Endothelial cell (in vitro differentiated cells): ENCODE results near the gene DOK6. TPM values are rescaled to one million over a fixed set of nuclear protein-coding genes. Genes with fewer than 3 reads are reported as not detected.

Experiments
- DNase-seq: peaks from one replicate; pipeline ENCODE4 v3.0.0; 2021; ENCODE audit warnings: low spot score
- H3K27ac Mint-ChIP-seq: one replicate; pipeline ENCODE4 v1.8.0; 2021; ENCODE audit warnings: mixed read lengths, inconsistent platforms; ENCODE audit not compliant: unreplicated experiment
- H3K27me3 Mint-ChIP-seq: one replicate; pipeline ENCODE4 v1.8.0; 2021; ENCODE audit warnings: mild to moderate bottlenecking, moderate library complexity, mixed read lengths, inconsistent platforms; ENCODE audit not compliant: unreplicated experiment
- H3K36me3 Mint-ChIP-seq: one replicate; pipeline ENCODE4 v1.8.0; 2021; ENCODE audit warnings: mild to moderate bottlenecking, low read depth, mixed read lengths, inconsistent platforms; ENCODE audit not compliant: unreplicated experiment
- H3K4me1 Mint-ChIP-seq: one replicate; pipeline ENCODE4 v1.8.0; 2021; ENCODE audit warnings: mild to moderate bottlenecking, mixed read lengths, inconsistent platforms; ENCODE audit not compliant: unreplicated experiment
- H3K4me3 Mint-ChIP-seq: one replicate; pipeline ENCODE4 v1.8.0; 2021; ENCODE audit warnings: mild to moderate bottlenecking, mixed read lengths, inconsistent platforms; ENCODE audit not compliant: unreplicated experiment
- H3K9me3 Mint-ChIP-seq: one replicate; pipeline ENCODE4 v1.8.0; 2021; ENCODE audit warnings: mixed read lengths, inconsistent platforms; ENCODE audit not compliant: unreplicated experiment
- CTCF ChIP-seq: fragments of 200-600 bp; sonication (generic); IDR thresholded peaks from one replicate; pipeline ENCODE4 v1.5.0; 2021; ENCODE audit warnings: antibody characterized with exemption; ENCODE audit not compliant: unreplicated experiment
- total RNA-seq: library from RNA; stranded (reverse); fragmentation: NEBNext Ultra II Directional; extraction: Animal tissue kit (Norgen Biotek cat#: 25700); gene quantifications from one replicate; pipeline ENCODE4 v1.2.1, GENCODE V29; 2021; ENCODE audit not compliant: unreplicated experiment

The DOK6 gene
- total RNA-seq, 1 donor from 2014 or later, result 2.2 TPM

GRCh38 chr18:69484699-69485396 lies 84.2 kb downstream of the DOK6 start:
- TF ChIP-seq CTCF, result no peak
- H3K27ac Mint-ChIP-seq, result no peak overlapping the region
- H3K9me3 Mint-ChIP-seq, result no peaks in the 10 kb centered on the region
- DNase-seq, result no peak
- H3K4me1 Mint-ChIP-seq, result peaks cover 7% of the 10 kb centered on the region
- H3K27me3 Mint-ChIP-seq, result no peaks in the 10 kb centered on the region
- no peaks in the 10 kb centered on the region for H3K36me3 Mint-ChIP-seq
- no peak overlapping the region for H3K4me3 Mint-ChIP-seq

GRCh38 chr18:69487488-69488394 lies 87.1 kb downstream of the DOK6 start:
- no peak for DNase-seq
- no peak overlapping the region for H3K4me3 Mint-ChIP-seq
- H3K9me3 Mint-ChIP-seq, result no peaks in the 10 kb centered on the region
- no peaks in the 10 kb centered on the region for H3K27me3 Mint-ChIP-seq
- no peaks in the 10 kb centered on the region for H3K36me3 Mint-ChIP-seq
- H3K4me1 Mint-ChIP-seq, result peaks cover 7% of the 10 kb centered on the region
- H3K27ac Mint-ChIP-seq, result no peak overlapping the region
- no peak for TF ChIP-seq CTCF

GRCh38 chr18:69490072-69490471 lies 89.4 kb downstream of the DOK6 start:
- H3K4me3 Mint-ChIP-seq, result no peak overlapping the region
- no peaks in the 10 kb centered on the region for H3K27me3 Mint-ChIP-seq
- H3K4me1 Mint-ChIP-seq, result peaks cover 3% of the 10 kb centered on the region

GRCh38 chr18:69490813-69491212 lies 90.1 kb downstream of the DOK6 start:
- TF ChIP-seq CTCF, result no peak
- Mint-ChIP-seq H3K4me1 (no peaks in the 10 kb centered on the region), H3K27ac (no peak overlapping the region), H3K4me3 (no peak overlapping the region), H3K9me3 (no peaks in the 10 kb centered on the region), H3K36me3 (no peaks in the 10 kb centered on the region), H3K27me3 (no peaks in the 10 kb centered on the region)
- no peak for DNase-seq

More at GRCh38 chr18:69490072-69490471, 89.4 kb downstream of the DOK6 start:
- H3K36me3 Mint-ChIP-seq, result no peaks in the 10 kb centered on the region
- TF ChIP-seq CTCF, result no peak
- no peaks in the 10 kb centered on the region for H3K9me3 Mint-ChIP-seq
- no peak overlapping the region for H3K27ac Mint-ChIP-seq
- DNase-seq, result no peak

GRCh38 chr18:69491576-69491975 lies 90.9 kb downstream of the DOK6 start:
- no peak for TF ChIP-seq CTCF
- H3K4me1 Mint-ChIP-seq, result no peaks in the 10 kb centered on the region
- no peak for DNase-seq
- no peaks in the 10 kb centered on the region for H3K27me3 Mint-ChIP-seq
- H3K9me3 Mint-ChIP-seq, result no peaks in the 10 kb centered on the region
- H3K27ac Mint-ChIP-seq, result no peak overlapping the region
- H3K36me3 Mint-ChIP-seq, result peaks cover 3% of the 10 kb centered on the region
- no peak overlapping the region for H3K4me3 Mint-ChIP-seq
